Muscle layer of duodenum (tissue), 2 donors: ENCODE data around the gene HIVEP2.
"Not testable (repeated sequence)": the region's sequence is repeated elsewhere in the genome, so short reads cannot be mapped to it uniquely, and the experiment has no call there.

ENCODE experiments used
- H3K27ac ChIP-seq: one replicate; pipeline ENCODE4 v1.7.0; 2013; ENCODE audit warnings: mild to moderate bottlenecking, low read length
- H3K27me3 ChIP-seq: one replicate; pipeline ENCODE4 v1.7.0; 2013; ENCODE audit warnings: low read depth, mild to moderate bottlenecking, control low read depth, low read length
- H3K36me3 ChIP-seq, 2 donors: one replicate each; pipeline ENCODE4 v1.7.0; 2013; ENCODE audit warnings: low read length in 2 of 2, control low read depth in 1 of 2, mild to moderate bottlenecking in 1 of 2; ENCODE audit not compliant: insufficient read depth in 2 of 2, control insufficient read depth in 1 of 2
- H3K4me1 ChIP-seq, 2 donors: one replicate each; pipeline ENCODE4 v1.7.0; 2013; ENCODE audit warnings: low read length in 2 of 2, mild to moderate bottlenecking in 2 of 2, control low read depth in 1 of 2, moderate library complexity in 1 of 2; ENCODE audit not compliant: insufficient read depth in 2 of 2, control insufficient read depth in 1 of 2
- H3K4me3 ChIP-seq, 2 donors: one replicate each; pipeline ENCODE4 v1.7.0; 2013; ENCODE audit warnings: low read length in 2 of 2, low read depth in 1 of 2, mild to moderate bottlenecking in 1 of 2
- H3K9me3 ChIP-seq, 2 donors: one replicate each; pipeline ENCODE4 v1.7.0; 2013; ENCODE audit warnings: low read length in 2 of 2, control low read depth in 1 of 2, mild to moderate bottlenecking in 1 of 2; ENCODE audit not compliant: control insufficient read depth in 1 of 2
- donor health status: healthy.

HIVEP2 gene

GRCh38 chr6:142945049-142945445, at the start of gene HIVEP2:
Gene HIVEP2 (minus strand): TSS chr6:142945176. CDS start chr6:142774738, 170,438 bp downstream.
- H3K36me3 ChIP-seq: peaks cover 0 to 8% of the 10 kb centered on the region in 2 donors
- H3K27ac ChIP-seq: peak within 1 kb of the TSS; percentile 94
- peak within 1 kb of the TSS; percentile 82 to 94 for H3K4me3 ChIP-seq
- no peaks in the 10 kb centered on the region for H3K27me3 ChIP-seq
- H3K4me1 ChIP-seq: peaks cover 18% of the 10 kb centered on the region in 2 donors
- H3K9me3 ChIP-seq: no peaks in the 10 kb centered on the region

GRCh38 chr6:142993977-142994376, 49.0 kb upstream of the HIVEP2 start:
- Histone ChIP-seq H3K27me3 (no peaks in the 10 kb centered on the region), H3K36me3 (no peaks in the 10 kb centered on the region), H3K4me3 (no peak overlapping the region), H3K4me1 (no peaks in the 10 kb centered on the region), H3K9me3 (no peaks in the 10 kb centered on the region), H3K27ac (no peak overlapping the region)

GRCh38 chr6:142987490-142987889, 42.5 kb upstream of the HIVEP2 start:
- Histone ChIP-seq H3K36me3 (no peaks in the 10 kb centered on the region), H3K27ac (no peak overlapping the region), H3K27me3 (no peaks in the 10 kb centered on the region), H3K4me3 (no peak overlapping the region), H3K9me3 (no peaks in the 10 kb centered on the region), H3K4me1 (no peaks in the 10 kb centered on the region)

GRCh38 chr6:142985281-142985680, 40.3 kb upstream of the HIVEP2 start:
- Histone ChIP-seq H3K27me3 (no peaks in the 10 kb centered on the region), H3K4me1 (no peaks in the 10 kb centered on the region), H3K36me3 (no peaks in the 10 kb centered on the region), H3K4me3 (no peak overlapping the region), H3K27ac (no peak overlapping the region), H3K9me3 (peaks cover 0 to 2% of the 10 kb centered on the region in 2 donors)

GRCh38 chr6:142984386-142984785, 39.4 kb upstream of the HIVEP2 start:
- no peaks in the 10 kb centered on the region for H3K4me1 ChIP-seq
- H3K36me3 ChIP-seq: no peaks in the 10 kb centered on the region
- H3K27me3 ChIP-seq: no peaks in the 10 kb centered on the region
- H3K27ac ChIP-seq: no peak overlapping the region
- H3K4me3 ChIP-seq: no peak overlapping the region
- H3K9me3 ChIP-seq: peaks cover 0 to 2% of the 10 kb centered on the region in 2 donors

- no peaks in the 10 kb centered on the region for H3K9me3 ChIP-seq
- H3K36me3 ChIP-seq: no peaks in the 10 kb centered on the region
- no peaks in the 10 kb centered on the region for H3K27me3 ChIP-seq
- H3K27ac ChIP-seq: no peak overlapping the region
- H3K4me3 ChIP-seq: no peak overlapping the region
- H3K4me1 ChIP-seq: no peaks in the 10 kb centered on the region
These were observed 30.4 kb upstream of the HIVEP2 start for GRCh38 chr6:142975365-142975764.

- H3K27me3 ChIP-seq, H3K4me3 ChIP-seq, H3K9me3 ChIP-seq, H3K4me1 ChIP-seq, H3K27ac ChIP-seq, H3K36me3 ChIP-seq: not testable (repeated sequence)
These were observed 26.0 kb upstream of the HIVEP2 start for GRCh38 chr6:142970941-142971340.

- Histone ChIP-seq H3K4me3 (no peak overlapping the region), H3K27me3 (no peaks in the 10 kb centered on the region), H3K4me1 (no peaks in the 10 kb centered on the region), H3K27ac (no peak overlapping the region), H3K36me3 (no peaks in the 10 kb centered on the region), H3K9me3 (no peaks in the 10 kb centered on the region)
These were observed 23.6 kb upstream of the HIVEP2 start for GRCh38 chr6:142968601-142969000.

- Histone ChIP-seq H3K4me3 (no peak overlapping the region), H3K27me3 (no peaks in the 10 kb centered on the region), H3K9me3 (no peaks in the 10 kb centered on the region), H3K27ac (no peak overlapping the region), H3K4me1 (no peaks in the 10 kb centered on the region), H3K36me3 (no peaks in the 10 kb centered on the region)
These were observed 21.3 kb upstream of the HIVEP2 start for GRCh38 chr6:142966294-142966693.

GRCh38 chr6:142965164-142965563, 20.2 kb upstream of the HIVEP2 start:
- Histone ChIP-seq H3K36me3 (no peaks in the 10 kb centered on the region), H3K27ac (no peak overlapping the region), H3K4me1 (no peaks in the 10 kb centered on the region), H3K27me3 (no peaks in the 10 kb centered on the region), H3K9me3 (no peaks in the 10 kb centered on the region), H3K4me3 (no peak overlapping the region)

- Histone ChIP-seq H3K4me1 (no peaks in the 10 kb centered on the region), H3K27ac (no peak overlapping the region), H3K27me3 (no peaks in the 10 kb centered on the region), H3K36me3 (no peaks in the 10 kb centered on the region), H3K9me3 (no peaks in the 10 kb centered on the region), H3K4me3 (no peak overlapping the region)
These were observed 15.1 kb upstream of the HIVEP2 start for GRCh38 chr6:142960098-142960497.

- no peaks in the 10 kb centered on the region for H3K9me3 ChIP-seq
- H3K36me3 ChIP-seq: no peaks in the 10 kb centered on the region
- no peaks in the 10 kb centered on the region for H3K4me1 ChIP-seq
- no peak overlapping the region for H3K4me3 ChIP-seq
- no peaks in the 10 kb centered on the region for H3K27me3 ChIP-seq
- H3K27ac ChIP-seq: no peak overlapping the region
These were observed 13.4 kb upstream of the HIVEP2 start for GRCh38 chr6:142958343-142958742.
